Large intestine (tissue), 3 donors: Measurements from ENCODE around the gene TSPAN16. TPM values are rescaled to one million over a fixed set of nuclear protein-coding genes. Genes with fewer than 3 reads are reported as not detected.
"Not testable (repeated sequence)": the region's sequence is repeated elsewhere in the genome, so short reads cannot be mapped to it uniquely, and the experiment has no call there.

Experiments
- DNase-seq, 2 donors: peaks; one replicate each; pipeline versions ENCODE4 v3.0.0 to v3.0.0-alpha.2; 2013
- H3K27ac ChIP-seq: one replicate; pipeline ENCODE4 v1.5.1; 2013; ENCODE audit warnings: low read length
- H3K27me3 ChIP-seq: 2 replicates; pipeline ENCODE4 v1.6.1; 2013; ENCODE audit warnings: low read length; ENCODE audit not compliant: control insufficient read depth, insufficient read depth
- H3K36me3 ChIP-seq: 2 replicates; pipeline ENCODE4 v1.6.1; 2013; ENCODE audit warnings: low read length; ENCODE audit not compliant: control insufficient read depth, insufficient read depth
- H3K4me1 ChIP-seq: one replicate; pipeline ENCODE4 v1.6.1; 2013; ENCODE audit warnings: low read length; ENCODE audit not compliant: control insufficient read depth, insufficient read depth
- H3K4me3 ChIP-seq: one replicate; pipeline ENCODE4 v1.5.1; 2013; ENCODE audit warnings: low read length
- H3K9me3 ChIP-seq: one replicate; pipeline ENCODE4 v1.6.1; 2013; ENCODE audit warnings: mild to moderate bottlenecking, low read depth, low read length, moderate library complexity; ENCODE audit not compliant: control insufficient read depth
- WGBS: methylation state at CpG from one replicate; pipeline ENCODE4 v1.1.5; 2013; ENCODE audit warnings: low lambda C conversion rate; ENCODE audit not compliant: insufficient coverage; 5-methylcytosine and 5-hydroxymethylcytosine counted together
- polyA plus RNA-seq: library from polyadenylated mRNA; unstranded; fragments of 120-200 nt; gene quantifications from one replicate; pipeline ENCODE4 v1.2.1, GENCODE V29; 2013

Gene TSPAN16
- polyA plus RNA-seq, 1 donor = not detected

- peaks cover 12% of the 10 kb centered on the region for H3K36me3 ChIP-seq
- WGBS = no CpG with 5 or more reads among the region's 15 CpGs
- DNase-seq = peak in 1 of 2 donors; percentile 53
- H3K27ac ChIP-seq = peak overlapping the region; percentile 83
- H3K9me3 ChIP-seq = peaks cover 3% of the 10 kb centered on the region
- no peaks in the 10 kb centered on the region for H3K27me3 ChIP-seq
- peak overlapping the region; percentile 77 for H3K4me3 ChIP-seq
- H3K4me1 ChIP-seq = peaks cover 28% of the 10 kb centered on the region
These were observed 49.3 kb downstream of the TSPAN16 start for GRCh38 chr19:11345122-11345803.

GRCh38 chr19:11346104-11346940, 50.4 kb downstream of the TSPAN16 start, which contains the start of the genes CCDC159 and TMEM205:
TSS of gene CCDC159 (plus strand) at chr19:11346519. CDS start at chr19:11346607, 88 bp downstream.
TSS of gene TMEM205 (minus strand) at chr19:11346268. CDS start at chr19:11345619, 649 bp downstream.
- no peaks in the 10 kb centered on the region for H3K27me3 ChIP-seq
- H3K9me3 ChIP-seq = peaks cover 3% of the 10 kb centered on the region
- peak within 1 kb of the TSS; percentile 77 for H3K4me3 ChIP-seq
- H3K4me1 ChIP-seq = peaks cover 28% of the 10 kb centered on the region
- peak; percentile 98 to 100 for DNase-seq
- peaks cover 9% of the 10 kb centered on the region for H3K36me3 ChIP-seq
- WGBS = no CpG with 5 or more reads among the region's 50 CpGs
- H3K27ac ChIP-seq = peak within 1 kb of the TSS; percentile 83

- Histone ChIP-seq H3K4me3 (no peak overlapping the region), H3K27me3 (no peaks in the 10 kb centered on the region), H3K36me3 (peaks cover 4% of the 10 kb centered on the region), H3K4me1 (peaks cover 28% of the 10 kb centered on the region), H3K9me3 (peaks cover 3% of the 10 kb centered on the region), H3K27ac (no peak overlapping the region)
- no peak for DNase-seq
- no CpG with 5 or more reads among the region's 7 CpGs for WGBS
These were observed 51.6 kb downstream of the TSPAN16 start for GRCh38 chr19:11347546-11348039.

- Histone ChIP-seq H3K27ac (no peak overlapping the region), H3K27me3 (no peaks in the 10 kb centered on the region), H3K36me3 (no peaks in the 10 kb centered on the region), H3K4me3 (no peak overlapping the region), H3K4me1 (peaks cover 17% of the 10 kb centered on the region), H3K9me3 (peaks cover 3% of the 10 kb centered on the region)
- no peak for DNase-seq
- WGBS = no CpG with 5 or more reads among the region's 4 CpGs
These were observed 53.2 kb downstream of the TSPAN16 start for GRCh38 chr19:11349171-11349570.

GRCh38 chr19:11354102-11354501, 58.1 kb downstream of the TSPAN16 start:
- not testable (repeated sequence) for H3K4me3 ChIP-seq, DNase-seq, H3K27me3 ChIP-seq, H3K9me3 ChIP-seq, H3K27ac ChIP-seq, H3K36me3 ChIP-seq, H3K4me1 ChIP-seq
- no CpG with 5 or more reads among the region's 4 CpGs for WGBS

GRCh38 chr19:11355160-11356073, 59.5 kb downstream of the TSPAN16 start, which contains the start of gene PLPPR2:
TSS of gene PLPPR2 (plus strand) at chr19:11355432. CDS start at chr19:11357674, 2,242 bp downstream.
- H3K4me3 ChIP-seq = peak within 1 kb of the TSS; percentile 21
- no peaks in the 10 kb centered on the region for H3K9me3 ChIP-seq
- H3K4me1 ChIP-seq = no peaks in the 10 kb centered on the region
- no CpG with 5 or more reads among the region's 62 CpGs for WGBS
- no peak within 1 kb of the TSS for H3K27ac ChIP-seq
- peaks cover 4% of the 10 kb centered on the region for H3K27me3 ChIP-seq
- no peaks in the 10 kb centered on the region for H3K36me3 ChIP-seq
- peak; percentile 75 to 76 for DNase-seq

- DNase-seq = no peak
- Histone ChIP-seq H3K27ac (no peak overlapping the region), H3K9me3 (no peaks in the 10 kb centered on the region), H3K4me1 (peaks cover 5% of the 10 kb centered on the region), H3K36me3 (peaks cover 2% of the 10 kb centered on the region), H3K27me3 (peaks cover 4% of the 10 kb centered on the region), H3K4me3 (peak overlapping the region; percentile 21)
- no CpG with 5 or more reads among the region's 6 CpGs for WGBS
These were observed 60.1 kb downstream of the TSPAN16 start for GRCh38 chr19:11356074-11356397.

GRCh38 chr19:11356676-11357550, 61.0 kb downstream of the TSPAN16 start:
- H3K27ac ChIP-seq = no peak overlapping the region
- no peaks in the 10 kb centered on the region for H3K9me3 ChIP-seq
- peaks cover 2% of the 10 kb centered on the region for H3K36me3 ChIP-seq
- peaks cover 4% of the 10 kb centered on the region for H3K27me3 ChIP-seq
- peaks cover 13% of the 10 kb centered on the region for H3K4me1 ChIP-seq
- WGBS = no CpG with 5 or more reads among the region's 11 CpGs
- no peak overlapping the region for H3K4me3 ChIP-seq
- DNase-seq = no peak

GRCh38 chr19:11359421-11359820, 63.5 kb downstream of the TSPAN16 start:
- Histone ChIP-seq H3K36me3 (peaks cover 7% of the 10 kb centered on the region), H3K27ac (no peak overlapping the region), H3K9me3 (no peaks in the 10 kb centered on the region), H3K4me3 (no peak overlapping the region), H3K27me3 (peaks cover 4% of the 10 kb centered on the region), H3K4me1 (peaks cover 21% of the 10 kb centered on the region)
- DNase-seq = no peak
- no CpG with 5 or more reads among the region's 11 CpGs for WGBS
